RWPE2 (cell line): Measurements from ENCODE around the gene MYH13.

Source experiments
- ATAC-seq: fragments of 200-7000 bp; cut with Tn5 transposase; 3 replicates; pipeline ENCODE4 v1.9.1; 2021; ENCODE audit warnings: low read depth
- DNase-seq: peaks from one replicate; pipeline ENCODE4 v3.0.0-alpha.2; 2020; ENCODE audit warnings: low spot score
- H3K27ac ChIP-seq: fragments of 450-650 bp; 2 replicates; pipeline ENCODE4 v1.5.1; 2017; ENCODE audit warnings: mild to moderate bottlenecking; ENCODE audit not compliant: poor library complexity, severe bottlenecking
- H3K27me3 ChIP-seq: fragments of 250-450 bp; sonication (Bioruptor Pico); 2 replicates; pipeline ENCODE4 v1.5.1; 2021; ENCODE audit warnings: mild to moderate bottlenecking, moderate library complexity; ENCODE audit not compliant: insufficient read depth, poor library complexity, severe bottlenecking
- H3K36me3 ChIP-seq: fragments of 250-450 bp; sonication (Bioruptor Pico); 2 replicates; pipeline ENCODE4 v1.5.1; 2020; ENCODE audit warnings: low read depth, mild to moderate bottlenecking, moderate library complexity
- H3K4me1 ChIP-seq: fragments of 250-450 bp; sonication (Bioruptor Pico); 2 replicates; pipeline ENCODE4 v1.5.1; 2021; ENCODE audit warnings: mild to moderate bottlenecking, moderate library complexity; ENCODE audit not compliant: insufficient read depth, poor library complexity, severe bottlenecking
- H3K4me3 ChIP-seq: fragments of 250-450 bp; sonication (Bioruptor Pico); 2 replicates; pipeline ENCODE4 v1.5.1; 2021; ENCODE audit warnings: mild to moderate bottlenecking, moderate library complexity; ENCODE audit not compliant: severe bottlenecking
- H3K9me3 ChIP-seq: fragments of 250-450 bp; sonication (Bioruptor Pico); 2 replicates; pipeline ENCODE4 v1.5.1; 2021; ENCODE audit warnings: mild to moderate bottlenecking, moderate library complexity; ENCODE audit not compliant: severe bottlenecking
- TF ChIP-seq, protein P1 (sequence below): fragments of 450-650 bp; IDR thresholded peaks from one replicate; pipeline ENCODE4 v1.5.1; 2017; ENCODE audit warnings: mild to moderate bottlenecking, moderate library complexity; ENCODE audit not compliant: poor library complexity, severe bottlenecking

The MYH13 gene

DNA sequence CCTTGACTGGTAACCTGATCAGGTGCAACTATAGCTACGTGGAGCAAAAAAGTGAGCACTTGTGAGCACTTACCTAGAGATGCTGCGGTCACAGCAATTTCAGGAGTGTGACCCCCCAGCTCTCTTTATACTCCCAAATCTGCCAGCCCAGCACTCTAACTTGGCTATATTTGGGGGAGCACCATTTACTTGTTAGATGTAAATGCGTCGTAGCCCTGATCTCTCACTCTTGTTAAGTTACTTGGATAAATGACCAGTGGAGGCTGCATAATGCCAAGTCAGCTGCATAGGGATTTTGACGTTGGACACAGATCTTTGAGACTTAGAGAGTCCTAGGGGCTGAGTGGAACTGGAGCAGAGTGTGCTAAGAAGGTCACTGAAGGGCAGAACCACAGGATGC lies at the start of gene MYH13:
Gene MYH13 (minus strand): TSS at position 101 of the 400 bp plus-strand sequence. CDS start 8,476 bp downstream, outside the sequence.
- TF ChIP-seq, protein P1, sequence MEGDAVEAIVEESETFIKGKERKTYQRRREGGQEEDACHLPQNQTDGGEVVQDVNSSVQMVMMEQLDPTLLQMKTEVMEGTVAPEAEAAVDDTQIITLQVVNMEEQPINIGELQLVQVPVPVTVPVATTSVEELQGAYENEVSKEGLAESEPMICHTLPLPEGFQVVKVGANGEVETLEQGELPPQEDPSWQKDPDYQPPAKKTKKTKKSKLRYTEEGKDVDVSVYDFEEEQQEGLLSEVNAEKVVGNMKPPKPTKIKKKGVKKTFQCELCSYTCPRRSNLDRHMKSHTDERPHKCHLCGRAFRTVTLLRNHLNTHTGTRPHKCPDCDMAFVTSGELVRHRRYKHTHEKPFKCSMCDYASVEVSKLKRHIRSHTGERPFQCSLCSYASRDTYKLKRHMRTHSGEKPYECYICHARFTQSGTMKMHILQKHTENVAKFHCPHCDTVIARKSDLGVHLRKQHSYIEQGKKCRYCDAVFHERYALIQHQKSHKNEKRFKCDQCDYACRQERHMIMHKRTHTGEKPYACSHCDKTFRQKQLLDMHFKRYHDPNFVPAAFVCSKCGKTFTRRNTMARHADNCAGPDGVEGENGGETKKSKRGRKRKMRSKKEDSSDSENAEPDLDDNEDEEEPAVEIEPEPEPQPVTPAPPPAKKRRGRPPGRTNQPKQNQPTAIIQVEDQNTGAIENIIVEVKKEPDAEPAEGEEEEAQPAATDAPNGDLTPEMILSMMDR = no peak
- DNase-seq (no peak), ATAC-seq (no peak)
- no peak within 1 kb of the TSS for H3K27ac ChIP-seq
- H3K27me3 ChIP-seq = peaks cover 7% of the 10 kb centered on the region
- no peaks in the 10 kb centered on the region for H3K4me1 ChIP-seq
- no peaks in the 10 kb centered on the region for H3K9me3 ChIP-seq
- H3K4me3 ChIP-seq = no peak within 1 kb of the TSS
- H3K36me3 ChIP-seq = no peaks in the 10 kb centered on the region

DNA sequence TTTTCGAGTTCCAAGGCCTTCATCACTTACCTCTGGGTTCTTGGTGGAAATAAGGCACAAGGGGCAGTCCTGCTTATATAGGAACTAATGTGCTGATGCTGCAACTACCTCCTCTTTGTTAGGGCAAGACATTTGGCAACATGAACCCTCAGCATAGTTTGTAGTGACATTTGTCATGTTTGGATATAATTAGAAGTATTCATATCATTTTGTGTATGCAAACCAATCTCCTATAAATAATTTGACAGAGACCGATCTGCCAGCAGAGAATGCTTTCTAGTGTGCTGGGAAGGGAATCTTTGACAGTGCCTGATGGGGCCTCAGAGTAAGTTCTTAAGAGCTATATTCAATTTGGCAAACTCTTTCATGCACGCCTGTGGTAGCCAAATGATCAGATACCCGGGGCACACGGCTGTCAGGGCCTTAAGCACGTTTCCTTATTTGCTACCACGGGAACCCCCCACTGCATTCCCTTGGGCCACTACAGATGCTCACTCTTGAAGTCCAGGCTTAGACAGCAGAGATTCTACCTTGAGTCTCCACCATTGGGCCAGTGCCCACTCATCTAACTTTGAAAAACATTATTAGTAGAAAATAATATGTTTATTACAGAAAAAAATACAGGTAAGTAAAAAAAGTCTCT lies 49.2 kb upstream of the MYH13 start, which contains the start of gene MYH8:
Gene MYH8 (minus strand): TSS at position 51 of the 643 bp plus-strand sequence. CDS start 1,723 bp downstream, outside the sequence.
- peaks cover 23% of the 10 kb centered on the region for H3K27me3 ChIP-seq
- ATAC-seq (no peak), DNase-seq (no peak)
- H3K27ac ChIP-seq = no peak within 1 kb of the TSS
- no peaks in the 10 kb centered on the region for H3K4me1 ChIP-seq
- H3K36me3 ChIP-seq = no peaks in the 10 kb centered on the region
- TF ChIP-seq, protein P1 = no peak
- H3K4me3 ChIP-seq = no peak within 1 kb of the TSS
- no peaks in the 10 kb centered on the region for H3K9me3 ChIP-seq

DNA sequence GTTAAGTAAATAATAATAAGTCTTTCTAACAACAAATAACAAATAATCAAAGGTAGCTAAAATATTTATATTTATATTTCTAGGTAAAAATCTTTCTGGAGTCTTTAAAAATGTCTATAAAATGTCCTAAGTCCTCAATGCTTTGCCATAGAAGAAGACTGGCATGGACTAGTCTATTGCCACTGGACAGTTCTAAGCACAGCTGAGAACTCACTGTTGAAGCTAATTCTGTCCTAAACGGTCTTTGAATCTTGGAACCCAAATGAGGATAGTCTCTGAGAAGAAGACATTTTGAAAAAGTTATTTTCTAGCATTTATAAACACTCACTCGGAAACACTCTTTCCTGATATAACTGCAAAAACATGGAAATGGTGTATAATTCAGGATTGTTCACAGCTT lies 48.4 kb upstream of the MYH13 start:
- Histone ChIP-seq H3K4me3 (no peak overlapping the region), H3K36me3 (no peaks in the 10 kb centered on the region), H3K27ac (no peak overlapping the region), H3K4me1 (no peaks in the 10 kb centered on the region), H3K27me3 (peaks cover 20% of the 10 kb centered on the region), H3K9me3 (no peaks in the 10 kb centered on the region)
- no peak for DNase-seq
- TF ChIP-seq, protein P1 = no peak
- ATAC-seq = no peak

DNA sequence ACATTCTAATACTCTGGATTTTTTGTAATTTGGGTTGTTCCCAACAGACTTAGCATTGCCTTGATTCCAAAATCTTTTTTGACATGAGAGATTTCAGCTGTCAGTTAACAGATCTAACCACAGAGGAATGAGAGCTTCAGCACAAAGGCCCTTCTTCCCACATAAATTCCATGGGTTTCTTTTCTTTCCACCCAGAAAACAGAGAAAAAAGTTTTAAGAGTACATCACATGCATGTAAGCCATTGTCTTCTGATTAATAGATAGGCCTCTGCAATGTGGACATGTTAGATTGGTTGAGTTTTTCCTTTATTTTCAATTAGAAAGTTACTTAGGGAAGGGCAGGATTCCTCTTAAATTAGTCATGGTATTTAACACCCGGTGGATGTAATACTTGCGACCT lies 48.0 kb upstream of the MYH13 start:
- DNase-seq = no peak
- no peaks in the 10 kb centered on the region for H3K4me1 ChIP-seq
- no peak overlapping the region for H3K27ac ChIP-seq
- no peak overlapping the region for H3K4me3 ChIP-seq
- H3K9me3 ChIP-seq = no peaks in the 10 kb centered on the region
- peaks cover 19% of the 10 kb centered on the region for H3K27me3 ChIP-seq
- TF ChIP-seq, protein P1 = no peak
- no peak for ATAC-seq
- no peaks in the 10 kb centered on the region for H3K36me3 ChIP-seq

DNA sequence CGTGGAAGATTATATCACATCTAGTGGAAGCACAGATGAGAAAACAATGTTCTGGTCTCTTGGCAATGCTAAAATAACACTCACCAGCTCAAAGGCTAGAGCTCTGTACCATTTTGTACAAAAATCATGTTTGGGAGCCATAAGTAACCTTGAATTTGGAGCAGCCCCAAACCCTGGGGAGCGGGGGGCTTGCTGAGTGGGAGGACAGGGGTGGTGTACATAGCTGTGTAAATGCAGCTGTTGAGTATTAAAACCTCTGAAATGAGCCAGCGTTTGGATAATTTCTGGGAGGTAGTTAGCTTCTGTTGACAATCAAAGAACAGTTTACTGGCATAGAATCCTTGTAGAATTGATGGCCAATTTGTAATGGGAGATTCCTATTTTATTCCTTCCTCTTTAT lies 44.6 kb upstream of the MYH13 start:
- Histone ChIP-seq H3K4me3 (no peak overlapping the region), H3K36me3 (no peaks in the 10 kb centered on the region), H3K4me1 (no peaks in the 10 kb centered on the region), H3K9me3 (no peaks in the 10 kb centered on the region), H3K27me3 (peaks cover 10% of the 10 kb centered on the region), H3K27ac (no peak overlapping the region)
- ATAC-seq (no peak), DNase-seq (no peak)
- TF ChIP-seq, protein P1 = no peak
